ENCODE data around the gene ARHGEF33. TPM values are rescaled to one million over a fixed set of nuclear protein-coding genes. Genes with fewer than 3 reads are reported as not detected.

ARHGEF33 gene
- total and polyA plus RNA-seq, 2 of the 8 experiments (the other 6 are each of a cell fraction or from before 2014, with no cell fraction given), result 0.09 to 0.95 TPM

- no peaks in the 10 kb centered on the region for H4K20me1 ChIP-seq (replicated peaks in 1 of 2; ENCODE audit: control insufficient read depth in 1 of 2, insufficient read depth in 2 of 2, low read length in 2 of 2)
- H3K79me2 ChIP-seq (ENCODE audit: control insufficient read depth in 1 of 2, insufficient read depth in 2 of 2, low read length in 2 of 2), result no peaks in the 10 kb centered on the region
- H2BK12ac ChIP-seq (ENCODE audit: low read depth, low read length), result no peak overlapping the region
- no peaks in the 10 kb centered on the region; a peak in 2 of 8 replicates for H3K36me3 ChIP-seq (ENCODE audit: control insufficient read depth in 2 of 4, insufficient read depth in 4 of 4, low read length in 3 of 4)
- H4K8ac ChIP-seq (ENCODE audit: extremely low read depth, insufficient read depth, low read length), result no peak overlapping the region
- H2BK5ac ChIP-seq (ENCODE audit: low read depth, low read length), result no peak overlapping the region
- 82% methylated on average over 5 of the region's 5 CpGs; no CpG with 5 or more reads in 1 of the 2 experiments for WGBS, 2 experiments (ENCODE audit: extremely low coverage in 1 of 2, insufficient coverage in 1 of 2, insufficient read length in 1 of 2, insufficient replicate concordance in 2 of 2, low coverage in 1 of 2, low lambda C conversion rate in 2 of 2, missing lambda C conversion rate in 1 of 2)
- no peak overlapping the region for H2AFZ ChIP-seq (ENCODE audit: low read length)
- H3K23ac ChIP-seq (ENCODE audit: insufficient read length), result no peak overlapping the region
- no peak overlapping the region for H2BK15ac ChIP-seq (ENCODE audit: low read length)
- H3K27ac ChIP-seq (ENCODE audit: low read depth, low read length), result no peak overlapping the region
- H3K4me3 ChIP-seq (ENCODE audit: extremely low read depth in 1 of 4, insufficient read depth in 2 of 4, low read depth in 3 of 4, low read length in 4 of 4), result no peak overlapping the region
- H3K4ac ChIP-seq (replicated peaks; ENCODE audit: insufficient read length, low read depth, low read length), result no peak overlapping the region
- no peak overlapping the region for H3K14ac ChIP-seq (ENCODE audit: insufficient read length)
- no peak overlapping the region for H3K18ac ChIP-seq (ENCODE audit: extremely low read depth, low read length)
- H3K9ac ChIP-seq (replicated peaks in 1 of 4; ENCODE audit: extremely low read depth in 1 of 4, low read depth in 3 of 4, low read length in 3 of 4), result no peak overlapping the region
- POLR2A ChIA-PET (ENCODE audit: partially characterized antibody), result interaction anchor here (1.0 kb wide), 1 partner anchor 11 kb away, joined by 4 read pairs; no protein-coding TSS in a partner anchor
- DNase-seq (ENCODE audit: low read depth in 1 of 2, low spot score in 2 of 2), result no peak
- H3K4me1 ChIP-seq (replicated peaks in 1 of 4; ENCODE audit: control insufficient read depth in 3 of 4, insufficient read depth in 4 of 4, low read length in 3 of 4), result peaks cover 0 to 5% (median under 1%) of the 10 kb centered on the region in 4 experiments; a peak in 1 of 7 replicates
- no peak overlapping the region for H2AK5ac ChIP-seq (ENCODE audit: low read depth, low read length)
- no peaks in the 10 kb centered on the region for H3K23me2 ChIP-seq (ENCODE audit: low read depth, low read length)
- CTCF ChIA-PET (ENCODE audit: partially characterized antibody), result interaction anchor here (0.6 to 4.1 kb wide), 3 partner anchors 9 to 267 kb away, joined by 3 to 48 read pairs (median 7); no protein-coding TSS in a partner anchor
- no peak overlapping the region for H2BK20ac ChIP-seq (ENCODE audit: low read length)
- H4K91ac ChIP-seq (replicated peaks; ENCODE audit: insufficient read length, low read length), result no peak overlapping the region
- peaks cover 2 to 28% (median 23%) of the 10 kb centered on the region in 4 experiments for H3K27me3 ChIP-seq (replicated peaks in 1 of 4; ENCODE audit: control insufficient read depth in 3 of 4, extremely low read depth in 1 of 4, insufficient read depth in 3 of 4, low read length in 3 of 4)
- no peaks in the 10 kb centered on the region for H3K79me1 ChIP-seq (ENCODE audit: low read depth, low read length)
- FAIRE-seq, result no peak
- no peak overlapping the region for H3K4me2 ChIP-seq (ENCODE audit: insufficient read depth in 1 of 2, low read depth in 2 of 2, low read length in 2 of 2)
- no peak overlapping the region for H2BK120ac ChIP-seq (replicated peaks; ENCODE audit: low read depth, low read length)
- H4K5ac ChIP-seq (ENCODE audit: insufficient read length, low read depth, low read length), result no peak overlapping the region
- no peak overlapping the region for H3K56ac ChIP-seq (replicated peaks; ENCODE audit: insufficient read length, low read depth, low read length)
- H3K9me3 ChIP-seq (ENCODE audit: insufficient read depth in 2 of 2, low read depth in 1 of 2, low read length in 1 of 2), result peaks cover 0 to 7% of the 10 kb centered on the region in 2 experiments; a peak in 1 of 4 replicates
- TF ChIP-seq GABPA (IDR thresholded peaks at IDR 0.05; ENCODE audit: borderline replicate concordance, insufficient read depth, low read length), result no peak
- TF ChIP-seq KDM5A (IDR thresholded peaks at IDR 0.05; ENCODE audit: low read length), result no peak
Observed at GRCh38 chr2:38957972-38958371, 68.3 kb downstream of the ARHGEF33 start.
